AG08395 (cell line): ENCODE results near the gene GGT1.
"Not testable (repeated sequence)": the region's sequence is repeated elsewhere in the genome, so short reads cannot be mapped to it uniquely, and the experiment has no call there.

Experiments
- DNase-seq: peaks from one replicate; pipeline ENCODE4 v3.0.0; 2012; ENCODE audit warnings: mixed read lengths, low spot score

Gene GGT1

GRCh38 chr22:24599958-24600715, 2.9 kb upstream of the GGT1 start:
- DNase-seq: not testable (repeated sequence)

DNA sequence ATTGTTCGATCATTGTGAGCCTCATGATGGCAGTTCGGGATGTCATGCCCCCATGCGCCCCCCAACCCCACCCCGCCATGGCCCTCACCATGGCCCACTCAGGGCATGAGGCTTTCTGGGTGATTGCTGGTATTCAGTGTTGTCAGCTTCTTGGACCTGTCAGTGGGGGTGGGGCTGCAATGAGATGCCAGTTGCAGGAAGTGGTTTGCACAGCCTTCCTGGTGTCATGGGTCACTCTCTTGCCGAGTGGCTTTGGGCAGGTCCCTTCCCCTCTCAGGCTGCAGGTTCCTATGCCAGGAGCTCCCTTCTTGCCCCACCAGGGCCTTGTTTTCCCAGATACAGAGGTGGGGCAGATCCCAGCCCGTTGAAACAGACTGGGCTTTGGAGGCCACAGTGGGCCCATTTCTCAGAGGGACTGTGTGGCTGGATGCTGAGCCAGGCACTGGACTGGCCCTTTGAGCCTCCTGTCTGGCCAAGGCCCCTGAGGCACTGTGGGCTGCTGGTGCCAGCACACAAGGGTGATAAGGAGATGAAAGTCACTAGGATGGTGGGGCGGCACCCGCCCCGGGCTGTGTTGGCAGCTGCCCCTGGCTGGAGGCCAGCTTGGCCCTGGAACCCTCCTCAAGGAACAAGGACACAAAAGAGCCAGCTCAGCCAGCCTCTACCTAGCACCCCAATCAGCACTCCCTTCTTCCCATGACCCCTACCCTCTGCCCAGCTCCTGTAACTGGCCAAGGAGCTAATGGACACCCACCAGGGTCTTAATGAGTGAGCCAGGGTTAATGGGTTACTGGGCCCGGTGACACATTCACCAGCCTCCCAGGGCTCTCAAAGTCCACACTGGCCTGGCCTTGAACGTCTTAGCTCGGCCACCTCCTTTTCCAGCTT, 1.5 kb upstream of the GGT1 start:
- DNase-seq: no peak

DNA sequence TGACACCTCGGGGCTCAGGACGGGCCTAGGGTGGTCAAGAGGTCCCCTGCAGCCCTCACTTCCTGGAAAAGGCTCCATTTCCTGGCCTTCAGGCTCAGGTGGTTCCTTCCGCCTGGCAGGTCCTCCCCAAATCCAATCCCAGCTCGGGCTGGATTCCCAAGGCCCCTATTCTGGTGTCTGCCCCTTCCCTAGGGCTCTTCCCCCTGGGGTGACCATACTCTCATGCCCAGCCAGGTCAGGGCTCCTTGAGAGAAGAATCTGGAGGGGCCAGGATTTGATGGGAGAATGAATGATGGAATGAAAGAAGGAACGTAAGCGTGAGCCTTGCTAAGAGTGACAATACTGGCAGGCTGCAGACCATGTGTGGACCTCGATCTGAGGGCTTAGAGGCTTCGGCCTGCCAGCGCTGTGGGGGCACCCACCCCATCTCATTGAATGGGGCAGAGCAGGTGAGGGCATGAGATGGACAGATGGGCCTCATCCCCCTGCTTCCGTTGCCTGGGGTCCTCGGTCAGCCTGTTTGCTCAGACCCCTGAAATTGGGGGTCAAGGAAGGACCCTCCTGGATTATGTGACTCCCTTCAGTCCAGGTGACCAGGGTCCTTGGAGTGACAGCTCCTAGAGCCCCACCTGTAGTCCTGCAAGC, 766 bp upstream of the GGT1 start:
- DNase-seq: not testable (repeated sequence)

GRCh38 chr22:24603770-24604629, 1.0 kb downstream of the GGT1 start:
- not testable (repeated sequence) for DNase-seq

DNA sequence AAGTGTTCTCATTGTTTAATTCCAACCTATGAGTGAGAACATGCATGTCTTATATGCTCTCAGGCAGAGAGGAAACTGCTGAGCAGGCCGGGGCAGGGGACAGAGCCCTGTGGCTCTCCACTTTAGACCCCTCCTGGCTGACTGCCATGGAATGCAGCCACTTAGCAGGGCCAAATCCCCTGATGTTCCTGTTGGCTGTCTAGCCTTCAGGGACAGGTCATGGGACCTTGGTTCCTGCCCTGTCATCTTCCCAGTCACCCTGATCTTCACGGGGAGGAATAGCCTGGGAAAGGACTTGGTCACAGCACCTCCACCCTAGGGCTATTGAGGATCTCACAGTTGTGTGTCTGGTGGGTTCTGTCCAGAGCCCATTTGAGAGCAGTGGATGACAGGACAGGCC, 3.3 kb downstream of the GGT1 start:
- DNase-seq: not testable (repeated sequence)

DNA sequence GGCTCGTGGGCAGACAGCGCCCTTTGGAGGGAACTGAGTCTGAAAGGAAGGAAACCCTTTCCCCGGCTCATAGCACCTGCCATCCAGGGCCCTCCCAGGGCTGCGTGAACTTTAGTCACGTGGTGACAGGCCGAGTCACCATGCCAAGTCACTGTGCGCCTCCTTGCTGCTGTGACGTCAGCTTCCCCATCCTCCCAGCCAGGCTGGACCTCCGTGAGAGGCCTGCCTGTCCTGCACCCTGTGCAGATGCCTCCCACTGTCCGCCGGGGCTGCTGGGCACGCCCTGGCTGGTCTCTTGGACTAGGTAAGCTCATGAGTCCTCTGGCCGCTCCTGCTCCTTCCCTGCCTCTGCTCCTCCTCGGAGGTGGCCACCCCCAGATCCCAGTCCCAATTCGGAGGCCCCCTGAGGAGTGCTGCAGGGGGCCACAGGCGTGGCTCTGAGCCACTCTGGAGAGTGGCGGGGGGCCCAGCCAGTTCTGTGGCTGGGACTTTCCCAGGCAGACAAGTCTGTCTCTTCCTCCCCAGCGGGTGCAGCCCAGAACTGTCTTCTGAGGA, 4.5 kb downstream of the GGT1 start:
- DNase-seq: not testable (repeated sequence)

- DNase-seq: not testable (repeated sequence)
Observed at GRCh38 chr22:24608327-24608726, 5.3 kb downstream of the GGT1 start.

GRCh38 chr22:24609888-24610287, 6.9 kb downstream of the GGT1 start:
- not testable (repeated sequence) for DNase-seq

DNA sequence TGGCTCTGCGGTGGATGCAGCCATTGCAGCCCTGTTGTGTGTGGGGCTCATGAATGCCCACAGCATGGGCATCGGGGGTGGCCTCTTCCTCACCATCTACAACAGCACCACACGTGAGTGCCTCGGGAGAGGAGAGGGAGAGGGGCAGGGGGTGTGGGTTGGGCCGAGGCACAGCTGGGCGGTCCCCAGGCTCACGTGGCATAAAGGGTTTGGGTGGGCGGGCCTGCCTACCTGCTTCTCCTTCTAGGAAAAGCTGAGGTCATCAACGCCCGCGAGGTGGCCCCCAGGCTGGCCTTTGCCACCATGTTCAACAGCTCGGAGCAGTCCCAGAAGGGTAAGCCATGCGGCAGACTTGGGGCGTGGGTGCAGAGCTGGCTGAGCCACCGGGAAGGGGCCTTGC, 11.8 kb downstream of the GGT1 start:
- not testable (repeated sequence) for DNase-seq

DNA sequence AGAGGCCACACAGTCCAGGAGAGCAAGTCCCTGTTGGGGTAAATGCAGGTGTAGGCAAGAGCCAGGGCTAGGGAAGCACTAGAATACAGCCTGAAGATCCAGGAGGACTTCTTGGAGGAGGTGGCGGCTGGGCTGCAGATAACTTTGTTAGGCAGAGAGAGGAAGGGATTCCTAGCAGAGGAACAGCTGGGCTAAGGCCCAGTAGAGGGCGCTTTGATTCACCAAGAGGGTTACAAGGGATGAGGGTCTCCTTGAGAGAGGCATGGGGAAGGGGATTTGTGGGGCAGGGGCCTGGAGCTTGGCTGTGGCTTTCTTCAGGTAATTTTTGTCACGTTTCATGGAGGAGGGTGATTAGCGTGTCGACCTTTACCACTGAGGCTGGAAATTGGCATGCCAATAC, 18.3 kb downstream of the GGT1 start:
- DNase-seq: not testable (repeated sequence)

DNA sequence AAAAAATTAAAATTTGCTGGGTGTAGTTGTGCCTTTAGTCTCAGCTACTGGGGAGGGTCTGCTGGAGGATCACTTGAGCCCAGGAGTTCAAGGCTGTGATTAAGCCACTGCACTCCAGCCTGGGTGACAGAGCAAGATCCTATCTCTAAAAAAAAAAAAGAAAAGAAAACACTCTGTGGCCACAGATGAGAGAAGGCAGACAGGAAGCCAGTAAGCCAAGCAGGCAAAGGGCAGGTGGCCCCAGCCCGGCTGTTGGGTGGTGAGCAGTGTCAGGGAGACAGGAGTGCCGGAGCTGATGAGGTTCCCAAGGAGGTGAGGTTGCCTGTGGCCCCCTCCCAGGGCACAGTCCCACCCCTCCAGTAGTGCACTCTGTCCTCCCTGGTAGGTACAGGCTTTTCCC, 19.6 kb downstream of the GGT1 start:
- not testable (repeated sequence) for DNase-seq

DNA sequence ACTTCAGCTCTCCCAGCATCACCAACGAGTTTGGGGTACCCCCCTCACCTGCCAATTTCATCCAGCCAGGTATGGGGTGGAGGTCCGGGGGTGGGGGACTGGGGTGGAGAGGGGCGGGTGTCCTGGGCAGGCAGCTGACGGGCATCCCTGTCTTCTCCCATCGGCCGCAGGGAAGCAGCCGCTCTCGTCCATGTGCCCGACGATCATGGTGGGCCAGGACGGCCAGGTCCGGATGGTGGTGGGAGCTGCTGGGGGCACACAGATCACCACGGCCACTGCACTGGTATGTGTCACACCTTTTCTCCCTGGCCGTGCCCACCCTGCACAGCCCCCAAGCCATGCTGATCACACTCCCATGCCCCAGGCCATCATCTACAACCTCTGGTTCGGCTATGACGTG, 24.9 kb downstream of the GGT1 start:
- not testable (repeated sequence) for DNase-seq

- not testable (repeated sequence) for DNase-seq
Observed at GRCh38 chr22:24629069-24629468, 26.1 kb downstream of the GGT1 start.

- not testable (repeated sequence) for DNase-seq
Observed at GRCh38 chr22:24630812-24631427, 27.9 kb downstream of the GGT1 start.

DNA sequence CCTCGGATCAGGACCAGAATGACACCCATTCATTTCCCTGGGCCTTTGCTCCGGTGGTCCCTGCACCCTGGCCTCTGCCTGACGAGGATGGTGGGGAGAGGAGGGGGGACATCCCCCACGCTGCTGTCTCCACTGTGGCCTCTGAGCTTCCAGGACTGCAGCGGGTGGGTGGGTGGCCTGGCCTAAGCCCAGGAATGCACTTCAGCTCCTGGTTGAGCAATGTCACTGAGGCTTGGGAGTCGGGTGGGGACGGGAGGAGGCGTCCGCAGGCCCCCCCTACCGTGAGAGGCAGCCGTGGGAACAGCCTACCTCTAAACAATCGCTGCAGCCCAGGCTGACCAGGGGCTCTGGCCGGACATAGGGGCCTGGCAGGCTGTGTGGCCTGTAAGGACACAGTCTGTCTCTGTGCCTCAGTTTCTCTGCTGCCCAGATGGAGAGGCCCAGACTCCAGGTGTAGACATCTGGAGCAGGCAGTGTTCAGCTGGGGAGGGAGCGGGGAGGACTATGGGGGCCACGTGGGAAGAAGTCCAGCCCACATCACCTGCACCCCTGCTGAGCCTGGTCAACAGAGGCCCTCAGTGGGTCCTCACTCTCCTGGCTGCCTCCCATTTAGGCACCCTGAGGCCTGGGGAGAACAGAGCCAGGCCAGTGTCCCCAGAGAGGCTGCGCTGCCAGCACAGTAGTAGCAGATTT, 28.6 kb downstream of the GGT1 start:
- not testable (repeated sequence) for DNase-seq

- not testable (repeated sequence) for DNase-seq
Observed at GRCh38 chr22:24632642-24633041, 29.6 kb downstream of the GGT1 start.

DNA sequence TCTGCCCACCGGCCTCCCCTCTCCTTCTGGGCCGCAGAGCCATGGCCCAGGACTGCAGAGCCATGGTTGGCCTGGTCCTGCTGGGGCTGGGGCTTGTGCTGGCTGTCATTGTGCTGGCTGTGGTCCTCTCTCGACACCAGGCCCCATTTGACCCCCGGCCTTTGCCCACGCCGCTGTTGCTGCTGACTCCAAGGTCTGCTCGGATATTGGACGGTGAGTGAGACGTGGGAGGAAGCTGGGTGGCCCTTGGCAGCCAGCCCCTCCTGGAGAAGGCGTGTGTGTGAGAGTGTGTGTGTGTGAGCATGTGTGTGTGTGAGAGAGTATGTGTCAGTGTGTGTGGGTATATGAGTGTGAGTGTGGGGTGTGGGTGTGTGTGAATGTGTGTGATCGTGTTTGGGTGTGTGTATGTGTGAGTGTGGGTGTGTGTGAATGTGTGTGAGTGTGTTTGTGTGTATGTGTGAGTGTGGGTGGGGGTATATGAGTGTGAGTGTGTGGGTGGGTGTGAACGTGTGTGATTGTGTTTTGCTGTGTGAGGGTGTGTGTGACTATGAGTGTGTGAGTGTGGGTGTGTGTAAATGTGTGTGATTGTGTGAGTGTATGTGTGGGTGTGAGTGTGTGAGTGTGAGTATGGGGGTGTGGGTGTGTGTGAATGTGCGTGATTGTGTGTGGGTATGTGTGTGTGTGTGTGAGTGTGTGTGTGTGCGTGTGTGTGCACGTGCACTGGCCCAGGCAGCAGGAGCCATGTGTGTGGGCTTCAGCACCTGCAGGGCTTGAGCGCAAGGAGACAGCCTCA, 30.4 kb downstream of the GGT1 start:
- not testable (repeated sequence) for DNase-seq

GRCh38 chr22:24634776-24635389, 31.9 kb downstream of the GGT1 start:
- DNase-seq: not testable (repeated sequence)

DNA sequence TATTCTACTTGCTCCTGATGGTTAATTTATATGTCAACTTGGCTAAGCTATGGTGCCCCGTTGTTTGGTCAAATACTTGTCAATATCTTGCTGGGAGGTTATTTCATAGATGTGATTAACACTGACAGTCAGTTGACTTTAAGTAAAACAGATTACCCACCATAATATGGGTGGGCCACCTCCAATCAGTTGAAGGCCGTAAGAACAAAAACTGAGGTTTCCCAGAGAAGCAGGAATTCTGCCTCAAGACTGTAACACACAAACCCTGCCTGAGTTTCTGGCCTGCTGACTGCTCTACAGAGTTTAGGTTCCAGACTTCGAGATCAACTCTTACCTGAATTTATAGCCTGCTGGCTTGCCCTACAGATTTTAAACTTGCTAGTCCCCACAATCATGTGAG, 33.5 kb downstream of the GGT1 start:
- DNase-seq: not testable (repeated sequence)
